Lung (tissue), 16 donors: Measurements from ENCODE around the gene SMYD1. TPM values are rescaled to one million over a fixed set of nuclear protein-coding genes. Genes with fewer than 3 reads are reported as not detected.
"Not testable (repeated sequence)": the region's sequence is repeated elsewhere in the genome, so short reads cannot be mapped to it uniquely, and the experiment has no call there.

Experiments
- ATAC-seq: fragments of 200-7000 bp; cut with Tn5 transposase; one replicate; pipeline ENCODE4 v1.9.1; 2020; ENCODE audit warnings: moderate number of reproducible peaks; ENCODE audit not compliant: insufficient read depth, low FRiP score
- DNase-seq, 3 donors: peaks; one replicate each; pipeline ENCODE4 v3.0.0-alpha.2; 2013 to 2017
- H3K27ac ChIP-seq, 2 donors: one replicate each; pipeline ENCODE4 v1.5.1; 2013; ENCODE audit warnings: mild to moderate bottlenecking in 2 of 2, moderate library complexity in 2 of 2, control low read depth in 1 of 2, inconsistent platforms in 1 of 2, low read depth in 1 of 2, low read length in 1 of 2
- H3K27me3 ChIP-seq, 3 donors: one replicate each; pipeline ENCODE4 v1.5.1; 2013; ENCODE audit warnings: low read length in 2 of 3; ENCODE audit not compliant: control insufficient read depth in 3 of 3, insufficient read depth in 3 of 3
- H3K36me3 ChIP-seq, 4 donors: one replicate each; pipeline ENCODE4 v1.5.1; 2013; ENCODE audit warnings: low read length in 4 of 4, mild to moderate bottlenecking in 1 of 4, moderate library complexity in 1 of 4; ENCODE audit not compliant: control insufficient read depth in 4 of 4, insufficient read depth in 4 of 4
- H3K4me1 ChIP-seq, 5 donors: one replicate each; pipeline ENCODE4 v1.5.1; 2013; ENCODE audit warnings: low read length in 5 of 5, mild to moderate bottlenecking in 2 of 5, moderate library complexity in 1 of 5; ENCODE audit not compliant: control insufficient read depth in 5 of 5, insufficient read depth in 5 of 5
- H3K4me3 ChIP-seq: one replicate; pipeline ENCODE4 v1.5.1; 2013; ENCODE audit warnings: mild to moderate bottlenecking, control low read depth, moderate library complexity
- H3K9ac ChIP-seq, 2 donors: one replicate each; pipeline ENCODE4 v1.5.1; 2013; ENCODE audit warnings: low read length in 2 of 2, control low read depth in 1 of 2; ENCODE audit not compliant: insufficient read depth in 1 of 2
- H3K9me3 ChIP-seq, 4 donors: one replicate each; pipeline ENCODE4 v1.5.1; 2013; ENCODE audit warnings: low read length in 3 of 4, mild to moderate bottlenecking in 1 of 4, moderate library complexity in 1 of 4; ENCODE audit not compliant: control insufficient read depth in 4 of 4, insufficient read depth in 3 of 4
- CTCF ChIP-seq: IDR thresholded peaks from 2 replicates; pipeline ENCODE4 v1.5.1; 2012; ENCODE audit warnings: mild to moderate bottlenecking; ENCODE audit errors: control extremely low read depth, extremely low read depth
- WGBS, 2 donors: extraction: QIAGEN DNeasy Blood & Tissue Kit; methylation state at CpG; one replicate each; pipeline ENCODE4 v1.1.7; 2013; 5-methylcytosine and 5-hydroxymethylcytosine counted together
- long read RNA-seq, 5 donors: transcript quantifications; one replicate each; lab custom pipeline, GENCODE V29; 2026
- polyA plus RNA-seq, 2 donors: library from polyadenylated mRNA; stranded (reverse); fragments of 200-250 nt; gene quantifications; one replicate each; pipeline ENCODE4 v1.2.1, GENCODE V29; 2013
- total RNA-seq, 2 donors: library from RNA; depleted of rRNA in 1 of 2; stranded (reverse); fragments of >200 nt in 1 of 2; gene quantifications; one replicate each; pipeline ENCODE4 v1.2.1, GENCODE V29; 2014 to 2021
- donor health status: control.
- donor health status: control.
- donor health status: Bipolar disorder and iron deficiency.
- donor health status: healthy.
- donor health status: DM: yes; HTN: yes; CAD: no.

SMYD1 gene
- total RNA-seq (under 1 TPM in 1 of 2 donors, not detected in 1; 0.20 TPM), polyA plus RNA-seq (not detected)
- long read RNA-seq, donor 1, partial matches to known transcripts, result 0 of 1 reads
- long read RNA-seq, donor 1, other reads (novel, unspliced or antisense), result 0 of 1 reads
- long read RNA-seq, donor 2, result 0 reads
- long read RNA-seq, donor 3, result 0 reads
- long read RNA-seq, donor 4, result 0 reads
- long read RNA-seq, donor 5, result 0 reads

GRCh38 chr2:88067598-88067997, at the start of gene SMYD1:
TSS of gene SMYD1 (plus strand) at chr2:88067825. CDS start at chr2:88067865, 40 bp downstream.
- no peak within 1 kb of the TSS for H3K4me3 ChIP-seq
- peak within 1 kb of the TSS in 1 of 2 donors; percentile 92 for H3K27ac ChIP-seq
- WGBS, 2 donors, result 88 to 91% methylated on average over 8 of the region's 8 CpGs
- peaks cover 0 to 2% (median 0%) of the 10 kb centered on the region in 3 donors for H3K27me3 ChIP-seq
- TF ChIP-seq CTCF, result no peak
- H3K4me1 ChIP-seq, result no peaks in the 10 kb centered on the region
- no peaks in the 10 kb centered on the region for H3K36me3 ChIP-seq
- ATAC-seq (no peak), DNase-seq (no peak)
- H3K9me3 ChIP-seq, result no peaks in the 10 kb centered on the region
- H3K9ac ChIP-seq, result no peak within 1 kb of the TSS

- H3K9ac ChIP-seq, H3K4me3 ChIP-seq, DNase-seq, ATAC-seq, H3K36me3 ChIP-seq, H3K27ac ChIP-seq, H3K4me1 ChIP-seq, H3K9me3 ChIP-seq, H3K27me3 ChIP-seq: not testable (repeated sequence)
- WGBS, 2 donors, result 86 to 93% methylated on average over 11 of the region's 11 CpGs
Observed at GRCh38 chr2:88018077-88018805, 49.4 kb upstream of the SMYD1 start.

GRCh38 chr2:88018909-88019308, 48.7 kb upstream of the SMYD1 start:
- no peaks in the 10 kb centered on the region for H3K36me3 ChIP-seq
- H3K4me1 ChIP-seq, result peaks cover 0 to 9% (median 0%) of the 10 kb centered on the region in 5 donors
- H3K27ac ChIP-seq, result no peak overlapping the region
- H3K9me3 ChIP-seq, result no peaks in the 10 kb centered on the region
- TF ChIP-seq CTCF, result no peak
- no peak for ATAC-seq
- peak; percentile 47 to 69 (median 59) for DNase-seq
- no peak overlapping the region for H3K4me3 ChIP-seq
- no peak overlapping the region for H3K9ac ChIP-seq
- WGBS, 2 donors, result 89 to 93% methylated on average over 6 of the region's 6 CpGs
- no peaks in the 10 kb centered on the region for H3K27me3 ChIP-seq

GRCh38 chr2:88019985-88020384, 47.6 kb upstream of the SMYD1 start:
- no peaks in the 10 kb centered on the region for H3K27me3 ChIP-seq
- no peaks in the 10 kb centered on the region for H3K9me3 ChIP-seq
- ATAC-seq (no peak), DNase-seq (no peak)
- no peaks in the 10 kb centered on the region for H3K36me3 ChIP-seq
- 94 to 96% methylated on average over 3 of the region's 3 CpGs for WGBS, 2 donors
- TF ChIP-seq CTCF, result no peak
- H3K4me3 ChIP-seq, result no peak overlapping the region
- H3K9ac ChIP-seq, result no peak overlapping the region
- no peak overlapping the region for H3K27ac ChIP-seq
- peaks cover 0 to 9% (median 0%) of the 10 kb centered on the region in 5 donors for H3K4me1 ChIP-seq
